OCI-LY3 (cell line): ENCODE data around the gene ELL2.
A peak's percentile ranks its signal among the peaks of the same experiment; 100 is the strongest.

Experiments used
- H2AFZ ChIP-seq: fragments of 200-600, 300-600 bp; shearing (Covaris generic); 2 replicates; pipeline ENCODE4 v1.6.0; 2014; ENCODE audit warnings: antibody characterized with exemption, low read depth, low read length
- H3K27ac ChIP-seq: fragments of 200-600, 300-600 bp; sonication (generic); 2 replicates; pipeline ENCODE4 v1.5.1; 2014; ENCODE audit warnings: mild to moderate bottlenecking, low read length, moderate library complexity, mixed read lengths
- H3K27me3 ChIP-seq: fragments of 200-600, 300-600 bp; sonication (generic); 2 replicates; pipeline ENCODE4 v1.6.1; 2014; ENCODE audit warnings: low read depth, low read length, mixed read lengths
- H3K36me3 ChIP-seq: fragments of 200-600, 300-600 bp; sonication (generic); replicated peaks from 2 replicates; pipeline ENCODE3; 2014; ENCODE audit warnings: low read depth, low read length, mixed read lengths
- H3K4me1 ChIP-seq: fragments of 300-600, 200-600 bp; sonication (generic); 2 replicates; pipeline ENCODE4 v1.6.1; 2014; ENCODE audit warnings: low read length, mixed read lengths
- H3K4me2 ChIP-seq: fragments of 200-600, 300-600 bp; sonication (generic); 2 replicates; pipeline ENCODE4 v1.6.1; 2014; ENCODE audit warnings: low read length, mixed read lengths
- H3K4me3 ChIP-seq: fragments of 300-600, 200-600 bp; sonication (generic); 2 replicates; pipeline ENCODE4 v1.5.1; 2014; ENCODE audit warnings: antibody characterized with exemption, mild to moderate bottlenecking, low read length, moderate library complexity
- H3K79me2 ChIP-seq: fragments of 300-600, 200-600 bp; shearing (Covaris generic); 2 replicates; pipeline ENCODE4 v1.6.1; 2014; ENCODE audit warnings: mild to moderate bottlenecking, low read length, mixed read lengths
- H3K9ac ChIP-seq: fragments of 300-600, 200-600 bp; shearing (Covaris generic); 2 replicates; pipeline ENCODE4 v1.6.0; 2014; ENCODE audit warnings: mild to moderate bottlenecking, low read length, moderate library complexity
- H3K9me3 ChIP-seq: fragments of 200-600, 300-600 bp; shearing (Covaris generic); 2 replicates; pipeline ENCODE4 v1.6.1; 2014; ENCODE audit warnings: low read length, mixed read lengths; ENCODE audit not compliant: insufficient read depth
- H4K20me1 ChIP-seq: fragments of 200-600, 300-600 bp; sonication (generic); 2 replicates; pipeline ENCODE4 v1.6.1; 2016; ENCODE audit warnings: low read length, mixed read lengths; ENCODE audit not compliant: insufficient read depth
- CTCF ChIP-seq: fragments of 200-600, 300-600 bp; sonication (generic); IDR thresholded peaks from 2 replicates; pipeline ENCODE4 v1.5.1; 2014; ENCODE audit warnings: antibody characterized with exemption, low read length, low read depth
- EZH2phosphoT487 ChIP-seq: fragments of 200-600 bp; shearing (Covaris generic); IDR thresholded peaks from 2 replicates; pipeline ENCODE4 v1.6.1; 2018; ENCODE audit warnings: antibody characterized with exemption, mixed run types, low read depth

Gene ELL2

GRCh38 chr5:95848701-95849100 lies 113.0 kb downstream of the ELL2 start:
- Histone ChIP-seq H3K27me3 (0 out of 2 replicates have a peak, but pooled peaks cover 7% of the 10 kb centered on the region), H3K4me1 (0 out of 2 replicates have a peak, but pooled peaks cover 3% of the 10 kb centered on the region), H4K20me1 (no peaks in the 10 kb centered on the region), H3K4me2 (no peak overlapping the region), H3K36me3 (no peaks in the 10 kb centered on the region), H2AFZ (no peak overlapping the region), H3K79me2 (no peaks in the 10 kb centered on the region), H3K4me3 (no peak overlapping the region), H3K9me3 (no peaks in the 10 kb centered on the region), H3K27ac (no peak overlapping the region), H3K9ac (no peak overlapping the region)
- TF ChIP-seq EZH2phosphoT487: no peak
- TF ChIP-seq CTCF: no peak

GRCh38 chr5:95847261-95847592 lies 114.4 kb downstream of the ELL2 start:
- Histone ChIP-seq H3K79me2 (no peaks in the 10 kb centered on the region), H3K9ac (no peak overlapping the region), H3K4me1 (peaks cover 16% of the 10 kb centered on the region), H3K36me3 (no peaks in the 10 kb centered on the region), H3K4me3 (no peak overlapping the region), H3K27ac (no peak overlapping the region), H3K9me3 (no peaks in the 10 kb centered on the region), H3K27me3 (0 out of 2 replicates have a peak, but pooled peaks cover 7% of the 10 kb centered on the region), H2AFZ (no peak overlapping the region), H4K20me1 (no peaks in the 10 kb centered on the region), H3K4me2 (no peak overlapping the region)
- no peak for TF ChIP-seq EZH2phosphoT487
- TF ChIP-seq CTCF: no peak

GRCh38 chr5:95846554-95847260 lies 114.9 kb downstream of the ELL2 start:
- Histone ChIP-seq H3K36me3 (no peaks in the 10 kb centered on the region), H3K4me1 (peaks cover 20% of the 10 kb centered on the region), H3K4me2 (no peak overlapping the region), H4K20me1 (no peaks in the 10 kb centered on the region), H3K4me3 (no peak overlapping the region), H3K79me2 (no peaks in the 10 kb centered on the region), H3K27ac (no peak overlapping the region), H3K9ac (no peak overlapping the region), H3K27me3 (0 out of 2 replicates have a peak, but pooled peaks cover 7% of the 10 kb centered on the region), H3K9me3 (no peaks in the 10 kb centered on the region), H2AFZ (peak overlapping the region; percentile 29; the same call in 1 of the 2 replicates)
- peak; percentile 86 for TF ChIP-seq CTCF
- no peak for TF ChIP-seq EZH2phosphoT487

GRCh38 chr5:95845391-95845790 lies 116.3 kb downstream of the ELL2 start:
- Histone ChIP-seq H3K9ac (no peak overlapping the region), H3K27me3 (0 out of 2 replicates have a peak, but pooled peaks cover 7% of the 10 kb centered on the region), H3K4me1 (peaks cover 33% of the 10 kb centered on the region), H3K4me3 (no peak overlapping the region), H3K27ac (no peak overlapping the region), H2AFZ (no peak overlapping the region), H3K36me3 (no peaks in the 10 kb centered on the region), H4K20me1 (no peaks in the 10 kb centered on the region), H3K4me2 (no peak overlapping the region), H3K79me2 (no peaks in the 10 kb centered on the region), H3K9me3 (no peaks in the 10 kb centered on the region)
- TF ChIP-seq CTCF (no peak), EZH2phosphoT487 (no peak)
